Cardiac fibroblast (primary cell): Measurements from ENCODE around the gene RUNX2.

Experiments
- DNase-seq, 2 donors: peaks; one replicate each; pipeline versions ENCODE4 v3.0.0 to v3.0.0-alpha.2; 2010; ENCODE audit warnings: low read depth in 2 of 2
- H3K4me3 ChIP-seq, 2 donors: replicated peaks in 1 of 2; 1 replicate in 1 of 2; 2 replicates in 1 of 2; pipeline ENCODE4 v1.5.1; 2011; ENCODE audit warnings: low read depth in 2 of 2, low read length in 2 of 2, mild to moderate bottlenecking in 2 of 2, moderate library complexity in 1 of 2
- TF ChIP-seq, protein P1 (sequence below): IDR thresholded peaks from one replicate; pipeline ENCODE4 v1.5.1; 2011; ENCODE audit warnings: low read depth, mild to moderate bottlenecking, low read length, inconsistent platforms

Gene RUNX2

DNA sequence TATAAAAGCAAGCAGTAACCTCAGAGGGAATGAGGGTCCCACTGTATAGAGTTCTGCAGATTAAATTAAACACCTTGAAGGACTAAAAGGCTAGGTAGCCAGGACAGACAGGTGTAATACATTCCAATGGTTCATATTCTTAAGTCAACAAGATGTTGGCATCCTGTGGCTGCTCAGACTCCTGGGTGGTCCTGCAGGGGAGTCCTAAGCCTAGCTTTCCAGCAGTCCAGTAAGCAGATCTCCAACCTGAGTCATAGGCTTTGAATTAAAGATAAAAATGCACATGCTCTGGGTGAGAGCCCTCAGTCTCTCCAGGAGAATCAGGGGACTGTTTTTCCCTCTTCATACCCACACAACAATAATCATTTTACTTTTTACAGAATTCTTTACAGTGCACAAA is 356.9 kb downstream of the RUNX2 start:
- DNase-seq, result no peak
- TF ChIP-seq, protein P1, sequence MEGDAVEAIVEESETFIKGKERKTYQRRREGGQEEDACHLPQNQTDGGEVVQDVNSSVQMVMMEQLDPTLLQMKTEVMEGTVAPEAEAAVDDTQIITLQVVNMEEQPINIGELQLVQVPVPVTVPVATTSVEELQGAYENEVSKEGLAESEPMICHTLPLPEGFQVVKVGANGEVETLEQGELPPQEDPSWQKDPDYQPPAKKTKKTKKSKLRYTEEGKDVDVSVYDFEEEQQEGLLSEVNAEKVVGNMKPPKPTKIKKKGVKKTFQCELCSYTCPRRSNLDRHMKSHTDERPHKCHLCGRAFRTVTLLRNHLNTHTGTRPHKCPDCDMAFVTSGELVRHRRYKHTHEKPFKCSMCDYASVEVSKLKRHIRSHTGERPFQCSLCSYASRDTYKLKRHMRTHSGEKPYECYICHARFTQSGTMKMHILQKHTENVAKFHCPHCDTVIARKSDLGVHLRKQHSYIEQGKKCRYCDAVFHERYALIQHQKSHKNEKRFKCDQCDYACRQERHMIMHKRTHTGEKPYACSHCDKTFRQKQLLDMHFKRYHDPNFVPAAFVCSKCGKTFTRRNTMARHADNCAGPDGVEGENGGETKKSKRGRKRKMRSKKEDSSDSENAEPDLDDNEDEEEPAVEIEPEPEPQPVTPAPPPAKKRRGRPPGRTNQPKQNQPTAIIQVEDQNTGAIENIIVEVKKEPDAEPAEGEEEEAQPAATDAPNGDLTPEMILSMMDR, result no peak
- no peak overlapping the region for H3K4me3 ChIP-seq

DNA sequence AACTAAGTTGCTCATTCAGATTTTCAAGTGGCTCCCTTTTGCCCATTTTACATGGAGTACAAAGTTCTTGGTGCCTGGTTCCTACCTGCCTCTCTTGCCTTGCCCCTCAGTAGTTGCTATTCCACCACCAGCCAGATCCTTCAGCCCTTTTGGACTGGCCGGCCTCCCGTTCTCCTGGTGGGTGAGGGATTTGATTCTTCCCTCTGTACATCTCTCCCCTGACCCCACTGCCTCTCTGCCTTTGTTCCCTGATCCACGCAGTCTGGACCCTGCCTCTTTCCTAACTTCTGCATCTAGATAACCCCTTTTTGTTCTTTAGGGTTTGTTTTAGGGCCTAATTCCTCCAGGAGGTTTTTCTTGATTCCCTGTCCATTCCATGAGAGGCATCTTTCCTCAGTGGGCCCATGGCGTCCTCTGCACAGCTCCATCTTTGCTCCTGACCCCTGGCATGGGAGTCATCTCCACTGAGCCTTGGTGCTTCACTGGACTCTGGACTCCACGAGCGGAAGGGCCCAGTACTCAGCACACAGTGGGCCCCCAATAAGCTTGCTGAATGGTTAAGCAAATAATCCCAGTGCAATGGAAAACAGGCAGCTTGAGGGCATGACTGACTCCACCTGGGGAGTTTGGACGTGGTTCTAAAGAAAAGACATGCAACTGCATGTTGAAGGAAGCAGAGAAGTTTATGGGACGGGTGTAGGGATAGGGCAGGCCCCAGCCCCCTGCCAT is 358.9 kb downstream of the RUNX2 start:
- TF ChIP-seq, protein P1, result no peak
- no peak for DNase-seq
- H3K4me3 ChIP-seq, result no peak overlapping the region

DNA sequence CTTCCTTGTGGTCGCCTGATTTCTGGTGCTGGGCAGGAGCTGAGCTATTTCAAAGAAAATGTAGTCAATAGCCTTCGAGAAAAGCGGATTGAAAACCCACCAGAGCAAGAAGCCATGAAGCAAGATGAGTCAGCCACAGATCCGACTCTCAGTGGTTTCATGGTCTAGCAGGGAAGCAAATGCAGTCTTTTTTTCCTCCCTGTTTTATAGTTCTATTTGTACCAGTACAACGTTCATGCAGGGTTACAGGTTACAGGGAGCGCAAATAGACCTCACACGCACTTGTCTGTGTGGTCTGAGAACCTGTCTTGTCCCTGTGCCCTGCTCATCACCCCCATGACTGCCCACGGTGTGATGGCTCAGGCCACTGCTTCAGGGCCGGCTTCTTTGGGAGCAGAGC is 359.4 kb downstream of the RUNX2 start:
- TF ChIP-seq, protein P1, result no peak
- H3K4me3 ChIP-seq, result no peak overlapping the region
- no peak for DNase-seq

DNA sequence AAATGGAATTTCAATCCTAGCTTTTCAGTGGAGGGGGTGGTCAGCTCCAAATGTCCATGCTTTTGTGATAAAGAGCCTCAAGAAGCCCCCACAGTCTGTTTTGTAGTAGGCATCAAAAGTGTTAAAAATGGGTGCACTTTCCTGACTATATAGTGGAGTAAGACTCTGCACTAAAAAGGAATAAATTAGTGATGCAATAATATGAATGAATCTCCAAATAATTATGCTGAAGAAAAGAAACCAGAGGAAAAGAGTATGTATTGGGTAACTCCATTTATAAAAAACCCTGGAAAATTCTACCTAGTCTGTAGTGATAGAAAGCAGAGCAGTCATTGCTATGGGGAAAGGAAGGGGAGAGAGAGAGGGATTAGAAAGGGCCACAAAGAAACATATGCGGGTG is 360.1 kb downstream of the RUNX2 start:
- no peak overlapping the region for H3K4me3 ChIP-seq
- TF ChIP-seq, protein P1, result no peak

DNA sequence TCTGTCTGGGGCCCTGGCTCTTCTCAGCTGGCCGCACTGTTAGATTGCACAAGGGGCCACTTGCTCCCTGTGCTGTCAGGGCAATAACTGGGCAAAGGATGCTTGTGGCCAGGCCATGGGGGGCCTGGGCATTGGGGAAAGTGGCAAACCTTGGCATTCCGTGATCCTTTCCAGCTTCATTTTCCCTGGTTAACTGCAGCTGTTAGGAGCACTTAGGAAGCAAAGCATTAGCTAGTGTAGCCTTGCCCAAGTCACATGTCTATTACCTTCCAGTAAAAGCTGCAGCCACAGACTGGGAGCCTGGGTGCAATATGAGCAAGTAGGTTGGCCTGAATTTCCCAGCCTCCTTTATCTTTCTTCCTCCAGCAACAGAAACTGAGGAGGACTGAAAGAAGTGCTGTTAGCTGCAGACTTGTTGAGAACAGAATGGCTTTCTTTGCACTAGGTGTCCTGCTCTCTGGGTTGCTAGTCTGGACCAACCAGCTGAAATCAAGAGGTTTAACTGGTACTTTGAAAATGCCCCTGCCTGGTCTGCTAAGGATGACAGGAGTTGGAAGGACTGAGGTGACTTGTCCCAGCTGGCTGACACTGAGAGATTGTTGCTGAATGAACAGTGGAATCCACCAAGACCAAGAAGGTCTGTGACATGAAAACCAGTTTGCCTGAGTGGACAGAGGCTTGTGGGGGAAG is 361.9 kb downstream of the RUNX2 start:
- H3K4me3 ChIP-seq, result no peak overlapping the region
- TF ChIP-seq, protein P1, result no peak
- DNase-seq, result no peak

More for the DNA sequence above, 360.1 kb downstream of the RUNX2 start:
- DNase-seq, result no peak

DNA sequence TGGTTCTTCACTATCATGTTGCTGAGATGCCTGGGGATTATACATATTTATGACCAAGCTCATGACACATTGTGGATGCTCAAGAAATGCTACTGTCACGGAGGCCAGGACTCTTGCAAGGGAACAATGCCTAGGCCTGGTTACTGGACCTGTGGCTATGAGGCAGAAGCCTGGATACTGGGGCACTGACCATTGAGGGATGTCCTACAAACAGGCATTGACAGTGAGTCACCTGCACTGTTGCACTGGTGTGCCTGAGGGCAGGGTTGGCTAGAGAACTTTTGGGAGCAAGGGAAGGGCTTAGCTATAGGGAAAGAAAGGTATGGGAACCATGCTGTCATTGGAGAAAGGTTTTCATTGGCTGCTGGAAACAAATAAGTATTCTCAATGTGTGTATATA is 362.7 kb downstream of the RUNX2 start:
- H3K4me3 ChIP-seq, result no peak overlapping the region
- no peak for DNase-seq
- TF ChIP-seq, protein P1, result no peak
